GM12878 (cell line): ENCODE measurements around the gene FCN2. TPM values are rescaled to one million over a fixed set of nuclear protein-coding genes. Genes with fewer than 3 reads are reported as not detected.

ENCODE experiments used
- ATAC-seq: fragments of 200-7000 bp; cut with Tn5 transposase; 3 replicates; pipeline ENCODE4 v1.9.1; 2020; ENCODE audit warnings: mild to moderate bottlenecking, moderate library complexity
- BruUV-seq: library from RNA; stranded (reverse); fragments of 400-500 nt; replicated peaks from 2 replicates; lab custom pipeline; 2021; lab: Mats Ljungman, UMichigan
- CTCF ChIA-PET: fragments of 300-600 bp; sonication (Branson Sonifier 250); formaldehyde crosslinking; extraction: SDS; loops from one replicate; lab custom pipeline; 2021; ENCODE audit warnings: inconsistent platforms; lab: Yijun Ruan, JAX
- POLR2A ChIA-PET: fragments of 350-600 bp; formaldehyde crosslinking; extraction: SDS; loops from one replicate; lab custom pipeline; 2021; ENCODE audit warnings: inconsistent platforms; lab: Charles Lee
- RAD21 ChIA-PET: fragments of 300-600 bp; sonication (Branson Sonifier 250); formaldehyde crosslinking; loops from one replicate; lab custom pipeline; 2023; ENCODE audit warnings: antibody characterized with exemption; ENCODE audit not compliant: unreplicated experiment; lab: Charles Lee
- SMC1A ChIA-PET: fragments of 300-600 bp; sonication (Branson Sonifier 250); formaldehyde crosslinking; loops from one replicate; lab custom pipeline; 2023; ENCODE audit not compliant: unreplicated experiment, uncharacterized antibody; lab: Charles Lee
- DNase-seq: peaks from one replicate; pipeline ENCODE4 v3.0.0-alpha.2; 2011; ENCODE audit warnings: low read depth, low spot score
- FAIRE-seq: peaks from 3 replicates; lab custom pipeline; 2011; peaks lifted over from hg19 to GRCh38; lab: Jason Lieb, UNC
- H2AFZ ChIP-seq: 2 replicates; pipeline ENCODE4 v1.6.0; 2011; ENCODE audit warnings: low read depth, low read length, control low read depth; ENCODE audit not compliant: control insufficient read depth
- H3K27ac ChIP-seq: 2 replicates; pipeline ENCODE4 v1.5.1; 2011; ENCODE audit warnings: control low read depth; ENCODE audit not compliant: control insufficient read depth, insufficient read depth
- H3K27me3 ChIP-seq, 2 experiments: replicated peaks in 1 of 2; 2 replicates each; pipeline versions ENCODE4 v1.6.0 to v1.6.1; 2011; ENCODE audit warnings: low read length in 1 of 2; ENCODE audit not compliant: control insufficient read depth in 2 of 2, insufficient read depth in 2 of 2
- H3K36me3 ChIP-seq, 2 experiments: 2 replicates each; pipeline ENCODE4 v1.5.1; 2011; ENCODE audit warnings: low read length in 1 of 2; ENCODE audit not compliant: control insufficient read depth in 2 of 2, insufficient read depth in 2 of 2
- H3K4me1 ChIP-seq: 2 replicates; pipeline ENCODE4 v1.6.1; 2011; ENCODE audit warnings: mild to moderate bottlenecking, low read length, moderate library complexity, mixed read lengths; ENCODE audit not compliant: control insufficient read depth, insufficient read depth
- H3K4me2 ChIP-seq: 2 replicates; pipeline ENCODE4 v1.6.0; 2011; ENCODE audit warnings: control low read depth; ENCODE audit not compliant: control insufficient read depth, insufficient read depth
- H3K4me3 ChIP-seq: fragments of 200-600 bp; sonication (generic); 2 replicates; pipeline ENCODE4 v1.5.1; 2016
- H3K79me2 ChIP-seq: 2 replicates; pipeline ENCODE4 v1.6.0; 2011; ENCODE audit warnings: low read length; ENCODE audit not compliant: control insufficient read depth, insufficient read depth
- H3K9ac ChIP-seq: 2 replicates; pipeline ENCODE4 v1.8.0; 2011; ENCODE audit warnings: low read length, control low read depth, mixed read lengths; ENCODE audit not compliant: control insufficient read depth, insufficient read depth
- H3K9me3 ChIP-seq: replicated peaks from 3 replicates; pipeline ENCODE4 v1.5.1; 2011; ENCODE audit warnings: mild to moderate bottlenecking, low read length; ENCODE audit not compliant: control insufficient read depth, insufficient read depth
- H4K20me1 ChIP-seq: 2 replicates; pipeline ENCODE4 v1.6.0; 2011; ENCODE audit not compliant: control insufficient read depth, insufficient read depth
- ATF2 ChIP-seq: IDR thresholded peaks from 2 replicates; pipeline ENCODE4 v1.6.1; 2012; ENCODE audit warnings: low read length, inconsistent platforms
- BCL11A ChIP-seq: IDR thresholded peaks from 2 replicates; pipeline ENCODE4 v1.6.1; 2011; ENCODE audit warnings: low read depth, low read length
- MYC ChIP-seq: IDR thresholded peaks from 2 replicates; pipeline ENCODE4 v1.6.1; 2011; ENCODE audit warnings: mild to moderate bottlenecking, low read length, moderate library complexity, inconsistent platforms; ENCODE audit not compliant: insufficient read depth, insufficient replicate concordance, insufficient read length, severe bottlenecking
- RAD51 ChIP-seq: fragments of 450-650 bp; IDR thresholded peaks from 2 replicates; pipeline ENCODE4 v1.6.1; 2016; ENCODE audit warnings: moderate library complexity, mild to moderate bottlenecking, inconsistent platforms
- SIX5 ChIP-seq: IDR thresholded peaks from 2 replicates; pipeline ENCODE4 v1.6.1; 2011; ENCODE audit warnings: mild to moderate bottlenecking, low read depth, low read length, moderate library complexity; ENCODE audit not compliant: severe bottlenecking
- TCF3 ChIP-seq: IDR thresholded peaks from 2 replicates; pipeline ENCODE4 v1.6.1; 2012; ENCODE audit warnings: low read depth, mild to moderate bottlenecking, low read length, borderline replicate concordance; ENCODE audit not compliant: insufficient read depth
- ZNF217 ChIP-seq: fragments of 450-650 bp; IDR thresholded peaks from 2 replicates; pipeline ENCODE4 v1.6.1; 2017; ENCODE audit warnings: antibody characterized with exemption, mild to moderate bottlenecking
- ZNF592 ChIP-seq: fragments of 450-650 bp; IDR thresholded peaks from 2 replicates; pipeline ENCODE4 v1.6.1; 2017; ENCODE audit warnings: mild to moderate bottlenecking, moderate library complexity
- WGBS: methylation state at CpG from one replicate; pipeline ENCODE4 v1.1.6; 2016; ENCODE audit warnings: low lambda C conversion rate; ENCODE audit not compliant: insufficient replicate concordance, insufficient coverage; ENCODE audit errors: missing lambda C conversion rate; 5-methylcytosine and 5-hydroxymethylcytosine counted together
- in situ Hi-C: fragments of 300-500 bp; cut with MboI; formaldehyde crosslinking; loops from 9 replicates; pipeline ENCODE4 v1.14.3; 2018; ENCODE audit warnings: mixed read lengths
- intact Hi-C: fragments of 100-400 bp; cut with micrococcal nuclease; formaldehyde crosslinking; loops from one replicate; pipeline ENCODE4 v1.14.2; 2022; ENCODE audit not compliant: unreplicated experiment
- polyA plus RNA-seq, 11 experiments: library from polyadenylated mRNA; depleted of rRNA in 4 of 11; unstranded in 6 of 11; stranded (reverse) in 5 of 11; fragments of >200 nt; fragmentation: Nextera tagmentation in 4 of 11; fragmentation: Illumina TruSeq in 1 of 11; extraction: Ambion mirVana in 4 of 11; extraction: Trizol in 1 of 11; gene quantifications; 1 replicate in 1 of 11; 2 replicates in 10 of 11; pipeline versions ENCODE4 v1.2.1 to v1.2.3, GENCODE V29; 2011 to 2016; ENCODE audit warnings: inconsistent platforms in 2 of 11, missing spikeins in 2 of 11, low read depth in 1 of 11
- total RNA-seq, 4 experiments: library from RNA; depleted of rRNA in 3 of 4; stranded (reverse); fragments of >200 nt in 3 of 4; fragmentation: Illumina TruSeq in 1 of 4; extraction: Trizol in 1 of 4; gene quantifications; 2 replicates each; pipeline versions ENCODE4 v1.2.1 to v1.2.3, GENCODE V29; 2013 to 2021
- TF ChIP-seq, protein P1 (sequence below): fragments of 150-350 bp; IDR thresholded peaks from 2 replicates; pipeline ENCODE4 v1.6.1; 2016; ENCODE audit warnings: low read depth, low read length
- TF ChIP-seq, protein P2 (sequence below): fragments of 450-650 bp; formaldehyde crosslinking; IDR thresholded peaks from 2 replicates; pipeline ENCODE4 v1.5.0; 2022; ENCODE audit warnings: mild to moderate bottlenecking, missing genetic modification characterization

The FCN2 gene
- total and polyA plus RNA-seq, 10 of the 15 experiments (the other 5 are each of a cell fraction or from before 2014, with no cell fraction given), result not detected

DNA sequence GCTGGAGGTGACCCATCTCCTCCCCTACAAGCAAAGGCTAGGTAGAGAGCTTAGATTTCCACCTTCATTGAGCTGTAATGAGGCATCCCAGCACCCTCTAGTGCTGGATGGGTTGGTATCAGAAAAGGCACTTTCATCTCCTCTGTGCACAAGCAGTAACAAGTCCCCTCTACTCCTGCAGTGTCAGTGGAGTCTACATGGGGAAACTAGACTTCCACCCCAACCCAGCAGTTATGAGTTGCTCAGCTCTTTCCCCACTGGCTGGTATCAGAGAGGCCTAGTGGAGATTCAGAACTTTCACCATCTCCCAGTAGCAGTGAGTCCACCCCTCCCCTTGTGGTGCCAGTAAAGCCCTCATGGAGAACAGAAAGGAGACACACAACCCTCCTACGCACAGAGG is 19.2 kb downstream of the FCN2 start (continued):
- no peak for TF ChIP-seq TCF3

DNA sequence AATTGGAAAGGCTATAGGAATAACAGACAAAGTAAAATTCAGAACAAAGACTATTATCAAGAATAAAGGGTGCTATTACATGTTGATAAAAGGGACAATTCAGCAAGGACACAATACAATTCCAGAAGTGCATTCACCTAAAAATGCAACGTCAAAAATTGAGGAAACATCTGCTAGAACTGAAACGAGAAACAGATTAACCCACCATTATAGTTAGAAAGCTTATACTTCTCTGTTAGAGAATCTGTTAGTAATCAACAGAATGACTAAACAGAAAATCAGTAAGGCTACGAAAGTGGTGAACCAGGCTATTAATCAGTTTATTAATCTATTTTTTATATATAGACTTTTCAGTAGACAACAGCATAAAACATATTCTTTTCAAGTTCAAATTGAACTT is 22.3 kb downstream of the FCN2 start:
- H3K9me3 ChIP-seq, result peaks cover 6% of the 10 kb centered on the region; the same call in 2 of the 3 replicates
- H4K20me1 ChIP-seq, result no peaks in the 10 kb centered on the region
- no peaks in the 10 kb centered on the region for H3K36me3 ChIP-seq
- BruUV-seq, result no TSS peak
- no peak overlapping the region for H2AFZ ChIP-seq
- H3K27me3 ChIP-seq, result no peaks in the 10 kb centered on the region
- POLR2A ChIA-PET, result no interaction called here
- in situ Hi-C loops (no loop called here), intact Hi-C loops (no loop called here)
- H3K4me3 ChIP-seq, result no peak overlapping the region
- no peak overlapping the region for H3K9ac ChIP-seq
- WGBS, result 16% methylated on average over 3 of the region's 3 CpGs
- ATAC-seq (no peak), FAIRE-seq (no peak), DNase-seq (no peak)
- no peak overlapping the region for H3K4me2 ChIP-seq
- no peaks in the 10 kb centered on the region for H3K79me2 ChIP-seq
- no peaks in the 10 kb centered on the region for H3K4me1 ChIP-seq
- no peak overlapping the region for H3K27ac ChIP-seq
- RAD21 ChIA-PET, result no interaction called here
- CTCF ChIA-PET, result no interaction called here
- SMC1A ChIA-PET, result no interaction called here
- TF ChIP-seq BCL11A (no peak), ATF2 (no peak), RAD51 (no peak), ZNF592 (no peak), ZNF217 (no peak), SIX5 (no peak), MYC (no peak)
- TF ChIP-seq, protein P1, sequence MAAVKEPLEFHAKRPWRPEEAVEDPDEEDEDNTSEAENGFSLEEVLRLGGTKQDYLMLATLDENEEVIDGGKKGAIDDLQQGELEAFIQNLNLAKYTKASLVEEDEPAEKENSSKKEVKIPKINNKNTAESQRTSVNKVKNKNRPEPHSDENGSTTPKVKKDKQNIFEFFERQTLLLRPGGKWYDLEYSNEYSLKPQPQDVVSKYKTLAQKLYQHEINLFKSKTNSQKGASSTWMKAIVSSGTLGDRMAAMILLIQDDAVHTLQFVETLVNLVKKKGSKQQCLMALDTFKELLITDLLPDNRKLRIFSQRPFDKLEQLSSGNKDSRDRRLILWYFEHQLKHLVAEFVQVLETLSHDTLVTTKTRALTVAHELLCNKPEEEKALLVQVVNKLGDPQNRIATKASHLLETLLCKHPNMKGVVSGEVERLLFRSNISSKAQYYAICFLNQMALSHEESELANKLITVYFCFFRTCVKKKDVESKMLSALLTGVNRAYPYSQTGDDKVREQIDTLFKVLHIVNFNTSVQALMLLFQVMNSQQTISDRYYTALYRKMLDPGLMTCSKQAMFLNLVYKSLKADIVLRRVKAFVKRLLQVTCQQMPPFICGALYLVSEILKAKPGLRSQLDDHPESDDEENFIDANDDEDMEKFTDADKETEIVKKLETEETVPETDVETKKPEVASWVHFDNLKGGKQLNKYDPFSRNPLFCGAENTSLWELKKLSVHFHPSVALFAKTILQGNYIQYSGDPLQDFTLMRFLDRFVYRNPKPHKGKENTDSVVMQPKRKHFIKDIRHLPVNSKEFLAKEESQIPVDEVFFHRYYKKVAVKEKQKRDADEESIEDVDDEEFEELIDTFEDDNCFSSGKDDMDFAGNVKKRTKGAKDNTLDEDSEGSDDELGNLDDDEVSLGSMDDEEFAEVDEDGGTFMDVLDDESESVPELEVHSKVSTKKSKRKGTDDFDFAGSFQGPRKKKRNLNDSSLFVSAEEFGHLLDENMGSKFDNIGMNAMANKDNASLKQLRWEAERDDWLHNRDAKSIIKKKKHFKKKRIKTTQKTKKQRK, result no peak
- TF ChIP-seq, protein P2, sequence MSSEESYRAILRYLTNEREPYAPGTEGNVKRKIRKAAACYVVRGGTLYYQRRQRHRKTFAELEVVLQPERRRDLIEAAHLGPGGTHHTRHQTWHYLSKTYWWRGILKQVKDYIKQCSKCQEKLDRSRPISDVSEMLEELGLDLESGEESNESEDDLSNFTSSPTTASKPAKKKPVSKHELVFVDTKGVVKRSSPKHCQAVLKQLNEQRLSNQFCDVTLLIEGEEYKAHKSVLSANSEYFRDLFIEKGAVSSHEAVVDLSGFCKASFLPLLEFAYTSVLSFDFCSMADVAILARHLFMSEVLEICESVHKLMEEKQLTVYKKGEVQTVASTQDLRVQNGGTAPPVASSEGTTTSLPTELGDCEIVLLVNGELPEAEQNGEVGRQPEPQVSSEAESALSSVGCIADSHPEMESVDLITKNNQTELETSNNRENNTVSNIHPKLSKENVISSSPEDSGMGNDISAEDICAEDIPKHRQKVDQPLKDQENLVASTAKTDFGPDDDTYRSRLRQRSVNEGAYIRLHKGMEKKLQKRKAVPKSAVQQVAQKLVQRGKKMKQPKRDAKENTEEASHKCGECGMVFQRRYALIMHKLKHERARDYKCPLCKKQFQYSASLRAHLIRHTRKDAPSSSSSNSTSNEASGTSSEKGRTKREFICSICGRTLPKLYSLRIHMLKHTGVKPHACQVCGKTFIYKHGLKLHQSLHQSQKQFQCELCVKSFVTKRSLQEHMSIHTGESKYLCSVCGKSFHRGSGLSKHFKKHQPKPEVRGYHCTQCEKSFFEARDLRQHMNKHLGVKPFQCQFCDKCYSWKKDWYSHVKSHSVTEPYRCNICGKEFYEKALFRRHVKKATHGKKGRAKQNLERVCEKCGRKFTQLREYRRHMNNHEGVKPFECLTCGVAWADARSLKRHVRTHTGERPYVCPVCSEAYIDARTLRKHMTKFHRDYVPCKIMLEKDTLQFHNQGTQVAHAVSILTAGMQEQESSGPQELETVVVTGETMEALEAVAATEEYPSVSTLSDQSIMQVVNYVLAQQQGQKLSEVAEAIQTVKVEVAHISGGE (CRISPR knock-in tag), result no peak
